DOHH2 (cell line): ENCODE results near the gene UBE2L3.
"Not testable (repeated sequence)": the region's sequence is repeated elsewhere in the genome, so short reads cannot be mapped to it uniquely, and the experiment has no call there.

Experiments used
- H3F3A ChIP-seq: fragments of 200-600 bp; sonication (generic), shearing (Covaris generic); 2 replicates; pipeline ENCODE4 v1.6.0; 2016; ENCODE audit warnings: antibody characterized with exemption, mild to moderate bottlenecking; ENCODE audit not compliant: control insufficient read depth, insufficient read depth
- H3K27ac ChIP-seq: fragments of 200-600 bp; sonication (generic); 2 replicates; pipeline ENCODE4 v1.5.1; 2014; ENCODE audit warnings: low read depth, mild to moderate bottlenecking, low read length, moderate library complexity
- H3K27me3 ChIP-seq: fragments of 200-600 bp; sonication (generic); 2 replicates; pipeline ENCODE4 v1.6.1; 2014; ENCODE audit warnings: mild to moderate bottlenecking, low read length, mixed read lengths; ENCODE audit not compliant: control insufficient read depth
- H3K36me3 ChIP-seq: fragments of 200-600 bp; sonication (generic); 2 replicates; pipeline ENCODE4 v1.6.1; 2014; ENCODE audit warnings: mild to moderate bottlenecking, low read length, moderate library complexity, mixed read lengths; ENCODE audit not compliant: control insufficient read depth
- H3K4me1 ChIP-seq: fragments of 200-600 bp; sonication (generic); 2 replicates; pipeline ENCODE4 v1.6.1; 2014; ENCODE audit warnings: mild to moderate bottlenecking, low read length, mixed read lengths; ENCODE audit not compliant: control insufficient read depth
- H3K4me2 ChIP-seq: fragments of 200-600 bp; sonication (generic); 2 replicates; pipeline ENCODE4 v1.6.0; 2014; ENCODE audit warnings: mild to moderate bottlenecking, low read length, moderate library complexity
- H3K4me3 ChIP-seq: fragments of 200-600 bp; sonication (generic); 2 replicates; pipeline ENCODE4 v1.5.1; 2014; ENCODE audit warnings: mild to moderate bottlenecking, low read length, mixed read lengths
- H3K79me2 ChIP-seq: fragments of 200-600 bp; sonication (generic); 2 replicates; pipeline ENCODE4 v1.6.1; 2014; ENCODE audit warnings: mild to moderate bottlenecking, low read length, mixed read lengths; ENCODE audit not compliant: control insufficient read depth
- H3K9me2 ChIP-seq: fragments of 200-600 bp; sonication (generic); replicated peaks from 2 replicates; pipeline ENCODE4 v1.6.1; 2014; ENCODE audit warnings: mild to moderate bottlenecking, low read length, mixed read lengths; ENCODE audit not compliant: control insufficient read depth
- H3K9me3 ChIP-seq: fragments of 200-600 bp; sonication (generic); 2 replicates; pipeline ENCODE4 v1.6.1; 2014; ENCODE audit warnings: antibody characterized with exemption, low read length, mixed read lengths; ENCODE audit not compliant: control insufficient read depth, insufficient read depth
- H4K20me1 ChIP-seq: fragments of 200-600 bp; sonication (generic); 2 replicates; pipeline ENCODE4 v1.6.0; 2014; ENCODE audit warnings: low read depth, mild to moderate bottlenecking, antibody characterized with exemption, low read length, moderate library complexity; ENCODE audit not compliant: control insufficient read depth, insufficient read depth
- CTCF ChIP-seq: fragments of 200-600 bp; sonication (generic); IDR thresholded peaks from one replicate; pipeline ENCODE4 v1.5.1; 2014; ENCODE audit warnings: antibody characterized with exemption, mild to moderate bottlenecking, low read depth, low read length; ENCODE audit not compliant: poor library complexity, severe bottlenecking
- EZH2phosphoT487 ChIP-seq: fragments of 200-600 bp; sonication (generic); IDR thresholded peaks from 2 replicates; pipeline ENCODE4 v1.6.1; 2017; ENCODE audit warnings: borderline replicate concordance, mild to moderate bottlenecking, antibody characterized with exemption, low read length, moderate library complexity, mixed read lengths

Gene UBE2L3

GRCh38 chr22:21573293-21573734 is 5.8 kb downstream of the UBE2L3 start:
- peaks cover 100% of the 10 kb centered on the region for H3K79me2 ChIP-seq
- peaks cover 64% of the 10 kb centered on the region for H4K20me1 ChIP-seq
- H3K9me3 ChIP-seq = no peaks in the 10 kb centered on the region
- no peak overlapping the region for H3K27ac ChIP-seq
- H3F3A ChIP-seq = peaks cover 4% of the 10 kb centered on the region; the same call in 1 of the 2 replicates
- no peak overlapping the region for H3K4me3 ChIP-seq
- H3K36me3 ChIP-seq = peaks cover 60% of the 10 kb centered on the region
- H3K27me3 ChIP-seq = no peaks in the 10 kb centered on the region
- peaks cover 42% of the 10 kb centered on the region for H3K4me1 ChIP-seq
- H3K4me2 ChIP-seq = no peak overlapping the region; the same call in 1 of the 2 replicates
- no peak for TF ChIP-seq CTCF
- no peak for TF ChIP-seq EZH2phosphoT487
- H3K9me2 ChIP-seq = no peaks in the 10 kb centered on the region

DNA sequence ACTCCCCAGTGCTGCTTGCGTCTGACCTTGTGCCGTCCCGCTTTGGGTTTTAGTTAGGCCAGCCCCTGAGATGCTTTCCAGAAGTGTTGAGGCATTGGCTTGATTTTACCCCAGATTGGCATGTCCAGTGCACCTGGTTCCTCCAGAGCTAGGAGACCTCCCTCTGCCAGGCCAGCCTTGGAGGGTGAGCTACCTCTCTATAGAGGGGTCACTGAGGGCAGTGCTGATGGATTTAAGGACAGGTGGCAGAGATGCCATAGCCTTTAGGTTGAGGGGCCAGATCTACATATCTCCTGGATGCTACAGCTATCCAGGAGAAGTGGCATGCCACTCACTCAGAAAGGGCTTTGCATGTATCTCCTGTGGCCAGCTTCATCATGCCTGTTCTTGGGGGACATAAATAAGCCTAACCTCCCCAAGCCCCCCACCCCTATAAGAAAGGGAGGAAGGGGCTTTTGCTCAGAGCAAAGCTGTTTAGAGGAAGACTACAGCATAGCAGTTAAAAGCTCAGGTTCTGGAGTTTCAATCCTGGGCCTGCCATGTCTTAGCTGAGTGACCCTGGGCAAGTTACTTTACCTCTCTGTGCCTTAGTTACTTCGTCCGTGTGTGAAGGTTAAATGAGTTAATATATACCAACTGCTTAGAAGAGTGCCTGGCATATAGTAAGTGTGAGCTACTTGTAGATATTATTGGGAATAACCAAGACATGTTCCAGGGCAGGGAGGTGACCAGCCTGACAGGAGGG is 6.4 kb downstream of the UBE2L3 start:
- no peaks in the 10 kb centered on the region for H3K27me3 ChIP-seq
- no peaks in the 10 kb centered on the region for H3K9me3 ChIP-seq
- no peaks in the 10 kb centered on the region for H3K9me2 ChIP-seq
- peaks cover 100% of the 10 kb centered on the region for H3K79me2 ChIP-seq
- peaks cover 40% of the 10 kb centered on the region for H3K4me1 ChIP-seq
- peaks cover 4% of the 10 kb centered on the region; the same call in 1 of the 2 replicates for H3F3A ChIP-seq
- TF ChIP-seq CTCF = no peak
- no peak for TF ChIP-seq EZH2phosphoT487
- H3K27ac ChIP-seq = no peak overlapping the region
- H3K36me3 ChIP-seq = peaks cover 60% of the 10 kb centered on the region
- H3K4me2 ChIP-seq = no peak overlapping the region
- no peak overlapping the region for H3K4me3 ChIP-seq
- H4K20me1 ChIP-seq = peaks cover 65% of the 10 kb centered on the region

- Histone ChIP-seq H3K9me3 (no peaks in the 10 kb centered on the region), H3K9me2 (no peaks in the 10 kb centered on the region), H3K36me3 (peaks cover 26% of the 10 kb centered on the region), H3K4me3 (no peak overlapping the region), H3K4me2 (no peak overlapping the region), H4K20me1 (peaks cover 30% of the 10 kb centered on the region), H3K79me2 (peaks cover 100% of the 10 kb centered on the region), H3K27me3 (no peaks in the 10 kb centered on the region), H3K27ac (no peak overlapping the region), H3F3A (no peaks in the 10 kb centered on the region; the same call in 1 of the 2 replicates), H3K4me1 (peaks cover 14% of the 10 kb centered on the region)
- TF ChIP-seq CTCF = no peak
- TF ChIP-seq EZH2phosphoT487 = no peak
These were observed 11.9 kb downstream of the UBE2L3 start for GRCh38 chr22:21579474-21579851.

GRCh38 chr22:21580623-21581007 is 13.1 kb downstream of the UBE2L3 start:
- not testable (repeated sequence) for H3K9me2 ChIP-seq, H3F3A ChIP-seq, H3K27ac ChIP-seq, H3K9me3 ChIP-seq, H3K4me3 ChIP-seq, H3K27me3 ChIP-seq, H3K4me2 ChIP-seq
- H3K79me2 ChIP-seq = peaks cover 100% of the 10 kb centered on the region
- H4K20me1 ChIP-seq = peaks cover 37% of the 10 kb centered on the region
- H3K4me1 ChIP-seq = peaks cover 22% of the 10 kb centered on the region
- H3K36me3 ChIP-seq = peaks cover 34% of the 10 kb centered on the region

GRCh38 chr22:21581009-21581713 is 13.6 kb downstream of the UBE2L3 start:
- H3K9me2 ChIP-seq, H3K4me3 ChIP-seq, H3K27me3 ChIP-seq, H3K27ac ChIP-seq, H3K4me2 ChIP-seq, H3K9me3 ChIP-seq, H3F3A ChIP-seq: not testable (repeated sequence)
- H3K4me1 ChIP-seq = peaks cover 28% of the 10 kb centered on the region
- peaks cover 100% of the 10 kb centered on the region for H3K79me2 ChIP-seq
- peaks cover 34% of the 10 kb centered on the region for H3K36me3 ChIP-seq
- peaks cover 37% of the 10 kb centered on the region for H4K20me1 ChIP-seq
